Prostate gland (tissue), 2 donors: ENCODE results near the gene RPL3. TPM values are rescaled to one million over a fixed set of nuclear protein-coding genes. Genes with fewer than 3 reads are reported as not detected.
A peak's percentile ranks its signal among the peaks of the same experiment; 100 is the strongest.

ENCODE experiments used
- DNase-seq: peaks from one replicate; pipeline ENCODE4 v3.0.0-alpha.2; 2019; ENCODE audit warnings: low spot score
- H3K27ac ChIP-seq, 2 donors: fragments of 200-600 bp; sonication (generic); 2 replicates each; pipeline ENCODE4 v1.5.1; 2017 to 2019
- H3K27me3 ChIP-seq: fragments of 200-600 bp; sonication (generic); replicated peaks from 2 replicates; pipeline ENCODE4 v1.5.1; 2019; ENCODE audit not compliant: insufficient read depth
- H3K36me3 ChIP-seq, 2 donors: fragments of 200-600 bp; sonication (generic); 1 replicate in 1 of 2; 2 replicates in 1 of 2; pipeline versions ENCODE4 v1.5.1 to v1.8.1; 2017 to 2019
- H3K4me1 ChIP-seq: fragments of 200-600 bp; sonication (generic); replicated peaks from 2 replicates; pipeline ENCODE4 v1.5.1; 2019
- H3K4me3 ChIP-seq, 2 donors: fragments of 200-600 bp; sonication (generic); 2 replicates each; pipeline ENCODE4 v1.5.1; 2017 to 2019
- H3K9me3 ChIP-seq: fragments of 200-600 bp; sonication (generic); 2 replicates; pipeline ENCODE4 v1.5.1; 2017
- CTCF ChIP-seq, 4 experiments: fragments of 200-600 bp in 2 of 4; fragments of 450-650 bp in 2 of 4; sonication (generic) in 2 of 4; IDR thresholded peaks; 1 replicate in 3 of 4; 2 replicates in 1 of 4; pipeline ENCODE4 v1.5.1; 2016 to 2019; ENCODE audit warnings: antibody characterized with exemption in 4 of 4, mild to moderate bottlenecking in 2 of 4, moderate library complexity in 2 of 4
- POLR2A ChIP-seq: fragments of 450-650 bp; IDR thresholded peaks from one replicate; pipeline ENCODE4 v1.6.1; 2016; ENCODE audit warnings: antibody characterized with exemption, mild to moderate bottlenecking
- POLR2AphosphoS5 ChIP-seq: sonication (generic); formaldehyde crosslinking; IDR thresholded peaks from one replicate; pipeline ENCODE4 v1.6.1; 2017; ENCODE audit warnings: antibody characterized with exemption
- WGBS: methylation state at CpG from one replicate; pipeline ENCODE4 v1.1.5; 2018; 5-methylcytosine and 5-hydroxymethylcytosine counted together
- intact Hi-C: fragments of 100-400 bp; cut with DNase I; formaldehyde crosslinking; loops from one replicate; pipeline ENCODE4 v1.14.2; 2022
- total RNA-seq, 2 donors: library from RNA; depleted of rRNA; stranded (reverse); fragments of >200 nt; gene quantifications; one replicate each; pipeline ENCODE4 v1.1.0, GENCODE V29; 2016

RPL3 gene
- total RNA-seq, 2 donors from 2014 or later: 2,375 to 2,654 TPM

GRCh38 chr22:39311592-39312400 lies 7.6 kb downstream of the RPL3 start:
- TF ChIP-seq POLR2A: no peak
- TF ChIP-seq CTCF (IDR thresholded peaks at IDR 0.05): no peak
- no peak for TF ChIP-seq POLR2AphosphoS5
- no peaks in the 10 kb centered on the region for H3K9me3 ChIP-seq
- no peak overlapping the region for H3K27ac ChIP-seq
- 87% methylated on average over 15 of the region's 19 CpGs for WGBS
- no peak overlapping the region for H3K4me3 ChIP-seq
- peaks cover 14% of the 10 kb centered on the region for H3K4me1 ChIP-seq
- intact Hi-C loops: loop anchor here (1.0 to 10.0 kb wide), 3 partner anchors 140 to 557 kb away; partner anchors contain the start of genes APOBEC3C and SUN2
- no peak for DNase-seq
- no peaks in the 10 kb centered on the region for H3K27me3 ChIP-seq
- peaks cover 34 to 43% of the 10 kb centered on the region in 2 donors for H3K36me3 ChIP-seq

- intact Hi-C loops: loop anchor here (10.0 kb wide), 2 partner anchors 295 to 555 kb away; partner anchors contain the start of genes APOBEC3C and SUN2
- Histone ChIP-seq H3K9me3 (no peaks in the 10 kb centered on the region), H3K4me1 (peaks cover 7% of the 10 kb centered on the region), H3K27ac (peak overlapping the region; percentile 64 to 73), H3K4me3 (no peak overlapping the region), H3K36me3 (peaks cover 27 to 33% of the 10 kb centered on the region in 2 donors), H3K27me3 (no peaks in the 10 kb centered on the region)
- 73% methylated on average over 16 of the region's 16 CpGs for WGBS
- DNase-seq: no peak
- TF ChIP-seq CTCF (IDR thresholded peaks at IDR 0.05) (no peak), POLR2A (no peak), POLR2AphosphoS5 (no peak)
These were observed 9.3 kb downstream of the RPL3 start for GRCh38 chr22:39309881-39310714.

- Histone ChIP-seq H3K4me1 (peaks cover 5% of the 10 kb centered on the region), H3K4me3 (no peak overlapping the region), H3K27ac (peak overlapping the region; percentile 64 to 73), H3K9me3 (no peaks in the 10 kb centered on the region), H3K27me3 (no peaks in the 10 kb centered on the region), H3K36me3 (peaks cover 20 to 27% of the 10 kb centered on the region in 2 donors)
- intact Hi-C loops: no loop called here
- peak; percentile 80 for DNase-seq
- 49% methylated on average over 18 of the region's 18 CpGs for WGBS
- TF ChIP-seq CTCF (IDR thresholded peaks at IDR 0.05) (peak in 1 of 4 experiments; percentile 38), POLR2A (no peak), POLR2AphosphoS5 (peak; percentile 79)
These were observed 10.0 kb downstream of the RPL3 start for GRCh38 chr22:39309364-39309861.

- TF ChIP-seq POLR2AphosphoS5 (peak; percentile 16), CTCF (IDR thresholded peaks at IDR 0.05) (no peak)
- intact Hi-C loops: no loop called here
- peak overlapping the region; percentile 64 to 73 for H3K27ac ChIP-seq
- H3K27me3 ChIP-seq: no peaks in the 10 kb centered on the region
- no peak overlapping the region for H3K4me3 ChIP-seq
- 43% methylated on average over 24 of the region's 24 CpGs for WGBS
- peaks cover 14 to 20% of the 10 kb centered on the region in 2 donors for H3K36me3 ChIP-seq
- no peaks in the 10 kb centered on the region for H3K9me3 ChIP-seq
- DNase-seq: no peak
- H3K4me1 ChIP-seq: no peaks in the 10 kb centered on the region
These were observed 10.6 kb downstream of the RPL3 start for GRCh38 chr22:39308614-39309363.
